HCT116 (cell line): ENCODE measurements around the gene HNRNPH3. TPM values are rescaled to one million over a fixed set of nuclear protein-coding genes. Genes with fewer than 3 reads are reported as not detected.

ENCODE experiments used
- ATAC-seq: fragments of 200-7000 bp; cut with Tn5 transposase; 2 replicates; pipeline ENCODE4 v1.9.1; 2020; ENCODE audit warnings: mild to moderate bottlenecking, moderate library complexity
- BruUV-seq: library from RNA; stranded (reverse); fragments of 400-500 nt; replicated peaks from 2 replicates; lab custom pipeline; 2021; lab: Mats Ljungman, UMichigan
- CTCF ChIA-PET: fragments of 300-600 bp; sonication (Branson Sonifier 250); formaldehyde crosslinking; loops from one replicate; lab custom pipeline; 2021; ENCODE audit warnings: antibody characterized with exemption; lab: Charles Lee
- POLR2A ChIA-PET: fragments of 300-600, 350-600 bp; sonication (Branson Sonifier 250); formaldehyde crosslinking; loops from one replicate; lab custom pipeline; 2021; ENCODE audit warnings: antibody characterized with exemption; lab: Charles Lee
- RAD21 ChIA-PET, 2 experiments: fragments of 300-600 bp; sonication (Branson Sonifier 250); formaldehyde crosslinking; loops; one replicate each; lab custom pipeline; 2023; ENCODE audit warnings: low total read pairs in 2 of 2; ENCODE audit not compliant: uncharacterized antibody in 2 of 2, unreplicated experiment in 2 of 2, low non-redundant PET in 1 of 2; lab: Charles Lee
- DNase-seq: peaks from one replicate; pipeline ENCODE4 v3.0.0-alpha.2; 2010; ENCODE audit warnings: low read depth, low spot score
- H2AFZ ChIP-seq: fragments of 200-600 bp; shearing (Covaris generic), sonication (generic); 2 replicates; pipeline ENCODE4 v1.6.1; 2017; ENCODE audit warnings: low read depth, mixed run types, mixed read lengths, antibody characterized with exemption, low read length; ENCODE audit not compliant: poor library complexity, severe bottlenecking
- H3K27ac ChIP-seq: 2 replicates; pipeline ENCODE4 v1.5.1; 2012; ENCODE audit warnings: low read depth, low read length
- H3K27me3 ChIP-seq: fragments of 200-600 bp; sonication (generic); 2 replicates; pipeline ENCODE4 v1.6.1; 2016; ENCODE audit warnings: mixed run types, low read length, mixed read lengths; ENCODE audit not compliant: insufficient read depth
- H3K36me3 ChIP-seq, 2 experiments: fragments of 200-500 bp in 1 of 2; fragments of 200-600 bp in 1 of 2; sonication (Bioruptor generic) in 1 of 2; sonication (generic) in 1 of 2; 2 replicates each; pipeline versions ENCODE4 v1.5.1 to v1.6.1; 2014 to 2016; ENCODE audit warnings: low read length in 2 of 2, inconsistent platforms in 1 of 2, mixed read lengths in 1 of 2, mixed run types in 1 of 2; ENCODE audit not compliant: insufficient read depth in 2 of 2, control insufficient read depth in 1 of 2
- H3K4me1 ChIP-seq, 2 experiments: fragments of 200-600 bp in 1 of 2; sonication (generic) in 1 of 2; 2 replicates each; pipeline versions ENCODE4 v1.5.1 to v1.6.1; 2012 to 2017; ENCODE audit warnings: low read length in 2 of 2, inconsistent platforms in 1 of 2, mild to moderate bottlenecking in 1 of 2, mixed read lengths in 1 of 2, mixed run types in 1 of 2, moderate library complexity in 1 of 2; ENCODE audit not compliant: insufficient read depth in 2 of 2, control insufficient read depth in 1 of 2
- H3K4me2 ChIP-seq: fragments of 200-600 bp; sonication (generic); 2 replicates; pipeline ENCODE4 v1.6.1; 2017; ENCODE audit warnings: mixed run types, low read length, mixed read lengths
- H3K4me3 ChIP-seq, 2 experiments: fragments of 200-600 bp in 1 of 2; sonication (generic) in 1 of 2; replicated peaks in 1 of 2; 2 replicates each; pipeline ENCODE4 v1.5.1; 2011 to 2016; ENCODE audit warnings: low read length in 2 of 2, control low read depth in 1 of 2, low read depth in 1 of 2, mild to moderate bottlenecking in 1 of 2, mixed read lengths in 1 of 2, mixed run types in 1 of 2
- H3K79me2 ChIP-seq: fragments of 200-600 bp; sonication (generic); 2 replicates; pipeline ENCODE4 v1.6.1; 2017; ENCODE audit warnings: mild to moderate bottlenecking, mixed run types, low read length, moderate library complexity, mixed read lengths; ENCODE audit not compliant: insufficient read depth
- H3K9ac ChIP-seq: fragments of 200-600 bp; sonication (generic); 2 replicates; pipeline ENCODE4 v1.6.1; 2016; ENCODE audit warnings: low read length, mixed read lengths
- H3K9me2 ChIP-seq: fragments of 200-600 bp; sonication (generic), shearing (Covaris generic); 2 replicates; pipeline ENCODE4 v1.6.1; 2017; ENCODE audit warnings: mixed run types, mild to moderate bottlenecking, moderate library complexity; ENCODE audit not compliant: insufficient read depth
- H3K9me3 ChIP-seq, 2 experiments: fragments of 200-500 bp in 1 of 2; fragments of 200-600 bp in 1 of 2; sonication (Bioruptor generic) in 1 of 2; sonication (generic) in 1 of 2; 2 replicates each; pipeline ENCODE4 v1.6.1; 2014 to 2017; ENCODE audit warnings: low read length in 2 of 2, mixed read lengths in 2 of 2, inconsistent platforms in 1 of 2, low read depth in 1 of 2, mild to moderate bottlenecking in 1 of 2, mixed run types in 1 of 2, moderate library complexity in 1 of 2; ENCODE audit not compliant: control insufficient read depth in 1 of 2, insufficient read depth in 1 of 2
- H4K20me1 ChIP-seq: fragments of 200-600 bp; sonication (generic), shearing (Covaris generic); 2 replicates; pipeline ENCODE4 v1.6.1; 2017; ENCODE audit warnings: mixed run types, mild to moderate bottlenecking, moderate library complexity; ENCODE audit not compliant: insufficient read depth
- CBX3 ChIP-seq: IDR thresholded peaks from 2 replicates; pipeline ENCODE4 v1.6.1; 2012; ENCODE audit warnings: low read depth
- CTCF ChIP-seq, 3 experiments: fragments of 200-600 bp in 1 of 3; sonication (generic) in 1 of 3; IDR thresholded peaks in 2 of 3; conservative IDR thresholded peaks in 1 of 3; 2 replicates each; pipeline ENCODE4 v1.5.1; 2012 to 2017; ENCODE audit warnings: low read depth in 2 of 3, low read length in 2 of 3, antibody characterized with exemption in 1 of 3, borderline replicate concordance in 1 of 3, control low read depth in 1 of 3, mild to moderate bottlenecking in 1 of 3, mixed read lengths in 1 of 3, mixed run types in 1 of 3, moderate library complexity in 1 of 3; ENCODE audit not compliant: insufficient read depth in 1 of 3
- EGR1 ChIP-seq: IDR thresholded peaks from 2 replicates; pipeline ENCODE4 v1.6.1; 2012; ENCODE audit warnings: low read depth
- ELF1 ChIP-seq: IDR thresholded peaks from 2 replicates; pipeline ENCODE4 v1.6.1; 2012; ENCODE audit warnings: low read depth, borderline replicate concordance
- EZH2phosphoT487 ChIP-seq: fragments of 200-600 bp; IDR thresholded peaks from 2 replicates; pipeline ENCODE4 v1.6.1; 2018; ENCODE audit warnings: antibody characterized with exemption, borderline replicate concordance
- FOSL1 ChIP-seq: IDR thresholded peaks from 2 replicates; pipeline ENCODE4 v1.6.1; 2012; ENCODE audit warnings: low read depth
- JUND ChIP-seq: IDR thresholded peaks from 2 replicates; pipeline ENCODE4 v1.6.1; 2012
- MAX ChIP-seq: IDR thresholded peaks from 2 replicates; pipeline ENCODE4 v1.6.1; 2012
- POLR2A ChIP-seq: IDR thresholded peaks from 2 replicates; pipeline ENCODE4 v1.7.0; 2011; ENCODE audit warnings: borderline replicate concordance; ENCODE audit not compliant: insufficient read depth, insufficient read length; ENCODE audit errors: extremely low read depth
- POLR2AphosphoS5 ChIP-seq: IDR thresholded peaks from 2 replicates; pipeline ENCODE4 v1.6.1; 2011; ENCODE audit warnings: mild to moderate bottlenecking, low read depth, low read length, moderate library complexity
- RAD21 ChIP-seq: IDR thresholded peaks from 2 replicates; pipeline ENCODE4 v1.6.1; 2012; ENCODE audit warnings: low read depth, mild to moderate bottlenecking
- REST ChIP-seq: IDR thresholded peaks from 2 replicates; pipeline ENCODE4 v1.6.1; 2012; ENCODE audit warnings: low read depth
- SIN3A ChIP-seq: IDR thresholded peaks from 2 replicates; pipeline ENCODE4 v1.6.1; 2012; ENCODE audit warnings: low read depth
- SRF ChIP-seq: IDR thresholded peaks from 2 replicates; pipeline ENCODE4 v1.6.1; 2012; ENCODE audit warnings: low read depth
- TCF7L2 ChIP-seq: IDR thresholded peaks from 2 replicates; pipeline ENCODE4 v1.7.0; 2011; ENCODE audit warnings: borderline replicate concordance, inconsistent platforms; ENCODE audit not compliant: insufficient read depth, insufficient read length; ENCODE audit errors: extremely low read depth
- YY1 ChIP-seq: IDR thresholded peaks from 2 replicates; pipeline ENCODE4 v1.6.1; 2011; ENCODE audit warnings: low read length, low read depth, moderate library complexity, mild to moderate bottlenecking; ENCODE audit not compliant: insufficient replicate concordance; ENCODE audit errors: extremely low read depth
- ZBTB33 ChIP-seq: IDR thresholded peaks from 2 replicates; pipeline ENCODE4 v1.6.1; 2011; ENCODE audit warnings: mild to moderate bottlenecking, low read length, moderate library complexity; ENCODE audit not compliant: insufficient replicate concordance; ENCODE audit errors: extremely low read depth
- ZFX ChIP-seq: fragments of 450-650 bp; IDR thresholded peaks from 2 replicates; pipeline ENCODE4 v1.6.1; 2017
- intact Hi-C: fragments of 100-400 bp; cut with micrococcal nuclease; formaldehyde crosslinking; loops from 2 replicates; pipeline ENCODE4 v1.10.0; 2022
- total RNA-seq: library from RNA; stranded (reverse); gene quantifications from one replicate; pipeline ENCODE4 v1.2.1, GENCODE V29; 2021; ENCODE audit not compliant: unreplicated experiment

The HNRNPH3 gene
- total RNA-seq, 1 experiment from 2014 or later = 126 TPM

DNA sequence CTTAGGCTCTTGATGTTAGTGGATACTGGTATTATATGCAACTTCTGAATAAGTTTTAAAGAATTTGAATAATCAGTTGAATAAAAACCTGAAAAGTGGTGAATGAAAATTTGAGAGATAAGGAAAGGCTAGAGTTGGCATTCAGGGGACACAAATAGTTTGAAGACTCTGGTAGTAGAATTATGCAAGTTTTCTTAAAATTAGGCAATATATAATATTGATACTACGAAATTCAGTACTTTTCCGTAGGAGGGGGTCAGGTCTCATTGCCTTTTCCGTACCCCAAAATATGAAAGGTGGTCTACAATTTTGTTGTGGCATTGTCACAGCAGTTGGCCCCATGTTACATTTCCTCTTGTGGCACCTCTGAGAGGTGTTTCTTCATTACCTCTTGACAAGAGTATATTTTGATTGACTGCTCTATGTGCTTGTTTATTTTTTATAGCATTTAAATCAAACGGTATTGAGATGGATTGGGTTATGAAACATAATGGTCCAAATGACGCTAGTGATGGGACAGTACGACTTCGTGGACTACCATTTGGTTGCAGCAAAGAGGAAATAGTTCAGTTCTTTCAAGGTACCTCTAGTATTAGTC, 5.0 kb downstream of the HNRNPH3 start:
- no peak for ATAC-seq
- no TSS peak for BruUV-seq
- Histone ChIP-seq H3K4me3 (no peak overlapping the region), H3K9ac (no peak overlapping the region), H3K36me3 (peaks cover 42 to 54% of the 10 kb centered on the region in 2 experiments), H3K9me2 (no peaks in the 10 kb centered on the region), H3K27me3 (no peaks in the 10 kb centered on the region), H2AFZ (no peak overlapping the region), H3K4me1 (peaks cover 14 to 18% of the 10 kb centered on the region in 2 experiments), H3K9me3 (no peaks in the 10 kb centered on the region)
- intact Hi-C loops = loop anchor here (10.0 kb wide), 1 partner anchor 482 kb away; no protein-coding TSS in a partner anchor
- POLR2A ChIA-PET = no interaction called here
- CTCF ChIA-PET = no interaction called here
- RAD21 ChIA-PET = no interaction called here
- no peak for DNase-seq
- no peak for TF ChIP-seq RAD21
- no peak for TF ChIP-seq ZFX
- no peak for TF ChIP-seq EGR1
- TF ChIP-seq CBX3 = no peak
- no peak for TF ChIP-seq SIN3A
- no peak for TF ChIP-seq ELF1
- TF ChIP-seq CTCF (IDR thresholded peaks at IDR 0.05 in 2 of 3, conservative IDR thresholded peaks at IDR 0.05 in 1 of 3; ENCODE audit: borderline replicate concordance in 1 of 3, insufficient read depth in 1 of 3, low read depth in 2 of 3, low read length in 2 of 3) = no peak
- no peak for TF ChIP-seq REST
- TF ChIP-seq YY1 = no peak
- TF ChIP-seq POLR2AphosphoS5 = no peak
- no peak for TF ChIP-seq MAX
- no peak for TF ChIP-seq TCF7L2
- TF ChIP-seq JUND = no peak
- no peak for TF ChIP-seq SRF
- TF ChIP-seq EZH2phosphoT487 = no peak
- no peak for TF ChIP-seq ZBTB33
- TF ChIP-seq POLR2A = no peak
- TF ChIP-seq FOSL1 = no peak
- TF ChIP-seq, all 23 proteins: peak for 0
- Histone ChIP-seq H3K79me2 (peaks cover 100% of the 10 kb centered on the region), H3K27ac (no peak overlapping the region), H3K4me2 (no peak overlapping the region), H4K20me1 (peaks cover 76% of the 10 kb centered on the region; the same call in 1 of the 2 replicates)
